Omental fat pad (tissue), 4 donors: Measurements from ENCODE around the gene SLF1. TPM values are rescaled to one million over a fixed set of nuclear protein-coding genes. Genes with fewer than 3 reads are reported as not detected.
A peak's percentile ranks its signal among the peaks of the same experiment; 100 is the strongest.

Experiments used
- ATAC-seq: fragments of 150-250 bp; one replicate; pipeline ENCODE4 v1.9.1; 2016; ENCODE audit warnings: mild to moderate bottlenecking, moderate library complexity; ENCODE audit not compliant: low FRiP score
- DNase-seq: peaks from one replicate; pipeline ENCODE4 v3.0.0-alpha.2; 2019; ENCODE audit warnings: low spot score
- CTCF ChIP-seq, 3 donors: fragments of 450-650 bp; IDR thresholded peaks; one replicate each; pipeline ENCODE4 v1.5.1; 2016 to 2017; ENCODE audit warnings: antibody characterized with exemption in 3 of 3, mild to moderate bottlenecking in 3 of 3, moderate library complexity in 2 of 3
- total RNA-seq, 4 donors: library from RNA; depleted of rRNA; stranded (reverse); fragments of >200 nt; gene quantifications; one replicate each; pipeline ENCODE4 v1.1.0, GENCODE V29; 2016

SLF1 gene
- total RNA-seq, 4 donors from 2014 or later, result 3.4 to 16.2 (median 7.4) TPM

GRCh38 chr5:94693043-94693822, 74.8 kb downstream of the SLF1 start:
- ATAC-seq, result peak; percentile 68
- DNase-seq, result no peak
- no peak for TF ChIP-seq CTCF (IDR thresholded peaks at IDR 0.05)

GRCh38 chr5:94693845-94694370, 75.4 kb downstream of the SLF1 start:
- no peak for TF ChIP-seq CTCF (IDR thresholded peaks at IDR 0.05)
- DNase-seq, result no peak
- no peak for ATAC-seq

GRCh38 chr5:94694671-94695070, 76.2 kb downstream of the SLF1 start:
- no peak for ATAC-seq
- no peak for DNase-seq
- no peak for TF ChIP-seq CTCF (IDR thresholded peaks at IDR 0.05)

- DNase-seq (no peak), ATAC-seq (no peak)
- TF ChIP-seq CTCF (IDR thresholded peaks at IDR 0.05), result no peak
Measured at GRCh38 chr5:94698197-94698596, 79.7 kb downstream of the SLF1 start.

GRCh38 chr5:94699562-94699961, 81.1 kb downstream of the SLF1 start:
- no peak for TF ChIP-seq CTCF (IDR thresholded peaks at IDR 0.05)
- ATAC-seq, result no peak

GRCh38 chr5:94700592-94700991, 82.1 kb downstream of the SLF1 start:
- DNase-seq (no peak), ATAC-seq (no peak)
- TF ChIP-seq CTCF (IDR thresholded peaks at IDR 0.05), result no peak

More at GRCh38 chr5:94699562-94699961, 81.1 kb downstream of the SLF1 start:
- DNase-seq, result no peak

GRCh38 chr5:94702729-94703128, 84.3 kb downstream of the SLF1 start:
- no peak for DNase-seq
- no peak for TF ChIP-seq CTCF (IDR thresholded peaks at IDR 0.05)
- no peak for ATAC-seq
